IMR-90 (cell line): ENCODE results near the gene AKAP12. TPM values are rescaled to one million over a fixed set of nuclear protein-coding genes. Genes with fewer than 3 reads are reported as not detected.

Experiments
- ATAC-seq: fragments of 200-7000 bp; cut with Tn5 transposase; 2 replicates; pipeline ENCODE4 v1.9.1; 2020; ENCODE audit warnings: low read depth, mild to moderate bottlenecking, moderate library complexity
- BruUV-seq: library from RNA; stranded (reverse); fragments of 400-500 nt; replicated peaks from 2 replicates; lab custom pipeline; 2021; lab: Mats Ljungman, UMichigan
- CTCF ChIA-PET: fragments of 300-600 bp; formaldehyde crosslinking; extraction: SDS; loops from one replicate; lab custom pipeline; 2021; ENCODE audit warnings: antibody characterized with exemption; lab: Yijun Ruan, JAX
- POLR2A ChIA-PET: fragments of 300-600 bp; sonication (Branson Sonifier 250); formaldehyde crosslinking; loops from one replicate; lab custom pipeline; 2022; ENCODE audit warnings: antibody characterized with exemption; ENCODE audit not compliant: unreplicated experiment; lab: Charles Lee
- DNase-seq: peaks from one replicate; pipeline ENCODE4 v3.0.0; 2013
- H2AFZ ChIP-seq: replicated peaks from 2 replicates; pipeline ENCODE3; 2013; ENCODE audit warnings: low read length, mild to moderate bottlenecking; ENCODE audit not compliant: poor library complexity
- H2AK5ac ChIP-seq: 2 replicates; pipeline ENCODE4 v1.6.1; 2013; ENCODE audit warnings: low read depth, low read length, inconsistent platforms
- H2AK9ac ChIP-seq: replicated peaks from 2 replicates; pipeline ENCODE3; 2013; ENCODE audit warnings: mild to moderate bottlenecking, low read depth, low read length, moderate library complexity; ENCODE audit not compliant: poor library complexity
- H2BK120ac ChIP-seq: 2 replicates; pipeline ENCODE4 v1.6.1; 2013; ENCODE audit warnings: low read depth, low read length, inconsistent platforms
- H2BK15ac ChIP-seq: 3 replicates; pipeline ENCODE4 v1.6.1; 2013; ENCODE audit warnings: low read depth, low read length, inconsistent platforms
- H2BK20ac ChIP-seq: 2 replicates; pipeline ENCODE4 v1.6.1; 2013; ENCODE audit warnings: low read depth, mild to moderate bottlenecking, inconsistent platforms, low read length, moderate library complexity
- H2BK5ac ChIP-seq: 2 replicates; pipeline ENCODE4 v1.6.1; 2013; ENCODE audit warnings: mild to moderate bottlenecking, low read depth, low read length, inconsistent platforms; ENCODE audit not compliant: poor library complexity, severe bottlenecking
- H3K14ac ChIP-seq: replicated peaks from 2 replicates; pipeline ENCODE4 v1.6.1; 2013; ENCODE audit warnings: low read depth, low read length, inconsistent platforms
- H3K18ac ChIP-seq: 2 replicates; pipeline ENCODE4 v1.6.1; 2013; ENCODE audit warnings: low read depth, low read length, control low read depth
- H3K23ac ChIP-seq: 2 replicates; pipeline ENCODE4 v1.6.1; 2013; ENCODE audit warnings: low read depth, low read length, inconsistent platforms
- H3K27ac ChIP-seq: 2 replicates; pipeline ENCODE4 v1.5.1; 2013; ENCODE audit warnings: mild to moderate bottlenecking, control low read depth, low read length; ENCODE audit not compliant: insufficient read depth
- H3K27me3 ChIP-seq: 2 replicates; pipeline ENCODE4 v1.6.1; 2013; ENCODE audit warnings: low read length; ENCODE audit not compliant: control insufficient read depth, insufficient read depth
- H3K36me3 ChIP-seq: 2 replicates; pipeline ENCODE4 v1.6.1; 2013; ENCODE audit warnings: low read length, mixed read lengths; ENCODE audit not compliant: control insufficient read depth, insufficient read depth
- H3K4ac ChIP-seq: 2 replicates; pipeline ENCODE4 v1.6.1; 2013; ENCODE audit warnings: low read depth, low read length, inconsistent platforms
- H3K4me1 ChIP-seq: 2 replicates; pipeline ENCODE4 v1.6.1; 2013; ENCODE audit warnings: low read length, mixed read lengths; ENCODE audit not compliant: control insufficient read depth, insufficient read depth
- H3K4me2 ChIP-seq: 2 replicates; pipeline ENCODE4 v1.6.1; 2013; ENCODE audit warnings: low read depth, mild to moderate bottlenecking, control low read depth, low read length, moderate library complexity
- H3K4me3 ChIP-seq: 2 replicates; pipeline ENCODE4 v1.5.1; 2013; ENCODE audit warnings: low read depth, mild to moderate bottlenecking, control low read depth, low read length, moderate library complexity; ENCODE audit not compliant: insufficient read depth
- H3K56ac ChIP-seq: 2 replicates; pipeline ENCODE4 v1.6.1; 2013; ENCODE audit warnings: low read length, inconsistent platforms; ENCODE audit not compliant: insufficient read depth; ENCODE audit errors: extremely low read depth
- H3K79me1 ChIP-seq, 2 experiments: 2 replicates each; pipeline ENCODE4 v1.6.1; 2013; ENCODE audit warnings: low read length in 2 of 2, inconsistent platforms in 1 of 2, low read depth in 1 of 2
- H3K9ac ChIP-seq: 2 replicates; pipeline ENCODE4 v1.6.1; 2013; ENCODE audit warnings: low read depth, low read length, control low read depth
- H3K9me1 ChIP-seq: 2 replicates; pipeline ENCODE4 v1.6.1; 2013; ENCODE audit warnings: low read length, inconsistent platforms; ENCODE audit not compliant: insufficient read depth
- H3K9me3 ChIP-seq: 2 replicates; pipeline ENCODE4 v1.6.1; 2013; ENCODE audit warnings: low read length; ENCODE audit not compliant: control insufficient read depth, insufficient read depth
- H4K20me1 ChIP-seq: 2 replicates; pipeline ENCODE4 v1.6.1; 2013; ENCODE audit warnings: low read length, inconsistent platforms; ENCODE audit not compliant: insufficient read depth
- H4K5ac ChIP-seq: 2 replicates; pipeline ENCODE4 v1.6.1; 2013; ENCODE audit warnings: mild to moderate bottlenecking, low read depth, low read length, control low read depth
- H4K8ac ChIP-seq, 2 experiments: 2 replicates each; pipeline ENCODE4 v1.6.1; 2013; ENCODE audit warnings: low read depth in 2 of 2, low read length in 2 of 2, control low read depth in 1 of 2, inconsistent platforms in 1 of 2
- H4K91ac ChIP-seq: 2 replicates; pipeline ENCODE4 v1.6.1; 2013; ENCODE audit warnings: low read depth, low read length, inconsistent platforms; ENCODE audit not compliant: insufficient read depth
- CEBPB ChIP-seq: IDR thresholded peaks from 2 replicates; pipeline ENCODE4 v1.6.1; 2012; ENCODE audit warnings: low read depth, low read length, improper control_type of control experiment
- FOS ChIP-seq: fragments of 150-350 bp; IDR thresholded peaks from 2 replicates; pipeline ENCODE4 v1.6.1; 2016; ENCODE audit warnings: low read depth, low read length
- MXI1 ChIP-seq: IDR thresholded peaks from 2 replicates; pipeline ENCODE4 v1.6.1; 2012; ENCODE audit warnings: low read depth, mild to moderate bottlenecking, low read length, moderate library complexity, borderline replicate concordance
- RCOR1 ChIP-seq: IDR thresholded peaks from 2 replicates; pipeline ENCODE4 v1.6.1; 2012; ENCODE audit warnings: mild to moderate bottlenecking, low read length, improper control_type of control experiment; ENCODE audit not compliant: insufficient replicate concordance
- WGBS, 2 experiments: methylation state at CpG; one replicate each; pipeline versions ENCODE4 v1.1.5 to v1.1.7; 2013; ENCODE audit warnings: missing lambda C conversion rate in 2 of 2; ENCODE audit not compliant: insufficient read length in 1 of 2; ENCODE audit errors: extremely low coverage in 2 of 2; 5-methylcytosine and 5-hydroxymethylcytosine counted together
- dilution Hi-C: fragments of 300-500 bp; cut with HindIII; formaldehyde crosslinking; loops from one replicate; pipeline ENCODE4 v1.14.3; 2018; ENCODE audit warnings: low sequenced_read_pairs; ENCODE audit not compliant: unreplicated experiment
- in situ Hi-C: fragments of 300-500 bp; cut with MboI; formaldehyde crosslinking; loops from 3 replicates; pipeline ENCODE4 v1.14.3; 2019; ENCODE audit warnings: low sequenced_read_pairs, inconsistent platforms, mixed read lengths
- intact Hi-C: fragments of 100-400 bp; cut with micrococcal nuclease; formaldehyde crosslinking; loops from 2 replicates; pipeline ENCODE4 v1.10.0; 2022
- polyA plus RNA-seq, 3 experiments: library from polyadenylated mRNA; depleted of rRNA; stranded (reverse); fragments of >200 nt; gene quantifications; 2 replicates each; pipeline ENCODE4 v1.2.3, GENCODE V29; 2012; ENCODE audit warnings: low replicate concordance in 1 of 3
- total RNA-seq: library from RNA; depleted of rRNA; stranded (reverse); fragments of >200 nt; gene quantifications from 2 replicates; pipeline ENCODE4 v1.2.3, GENCODE V29; 2012
- TF ChIP-seq, protein P1 (sequence below): conservative IDR thresholded peaks from 2 replicates; pipeline ENCODE4 v1.5.1; 2012; ENCODE audit warnings: mild to moderate bottlenecking, low read depth, low read length, improper control_type of control experiment

AKAP12 gene
- total and polyA plus RNA-seq, 2 of the 4 experiments (the other 2 are of a cell fraction): 56.0 to 118 TPM

DNA sequence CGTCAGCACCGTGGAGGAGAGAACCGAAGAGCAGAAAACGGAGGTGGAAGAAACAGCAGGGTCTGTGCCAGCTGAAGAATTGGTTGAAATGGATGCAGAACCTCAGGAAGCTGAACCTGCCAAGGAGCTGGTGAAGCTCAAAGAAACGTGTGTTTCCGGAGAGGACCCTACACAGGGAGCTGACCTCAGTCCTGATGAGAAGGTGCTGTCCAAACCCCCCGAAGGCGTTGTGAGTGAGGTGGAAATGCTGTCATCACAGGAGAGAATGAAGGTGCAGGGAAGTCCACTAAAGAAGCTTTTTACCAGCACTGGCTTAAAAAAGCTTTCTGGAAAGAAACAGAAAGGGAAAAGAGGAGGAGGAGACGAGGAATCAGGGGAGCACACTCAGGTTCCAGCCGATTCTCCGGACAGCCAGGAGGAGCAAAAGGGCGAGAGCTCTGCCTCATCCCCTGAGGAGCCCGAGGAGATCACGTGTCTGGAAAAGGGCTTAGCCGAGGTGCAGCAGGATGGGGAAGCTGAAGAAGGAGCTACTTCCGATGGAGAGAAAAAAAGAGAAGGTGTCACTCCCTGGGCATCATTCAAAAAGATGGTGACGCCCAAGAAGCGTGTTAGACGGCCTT lies 110.0 kb downstream of the AKAP12 start:
- H2AK5ac ChIP-seq: no peak overlapping the region
- H3K27ac ChIP-seq: no peak overlapping the region
- no peak overlapping the region for H3K4me2 ChIP-seq
- H2BK120ac ChIP-seq: no peak overlapping the region
- DNase-seq: no peak
- no peak overlapping the region for H4K5ac ChIP-seq
- H4K91ac ChIP-seq: no peak overlapping the region
- no peak overlapping the region for H3K9ac ChIP-seq
- no peak overlapping the region for H2AK9ac ChIP-seq
- TF ChIP-seq, protein P1, sequence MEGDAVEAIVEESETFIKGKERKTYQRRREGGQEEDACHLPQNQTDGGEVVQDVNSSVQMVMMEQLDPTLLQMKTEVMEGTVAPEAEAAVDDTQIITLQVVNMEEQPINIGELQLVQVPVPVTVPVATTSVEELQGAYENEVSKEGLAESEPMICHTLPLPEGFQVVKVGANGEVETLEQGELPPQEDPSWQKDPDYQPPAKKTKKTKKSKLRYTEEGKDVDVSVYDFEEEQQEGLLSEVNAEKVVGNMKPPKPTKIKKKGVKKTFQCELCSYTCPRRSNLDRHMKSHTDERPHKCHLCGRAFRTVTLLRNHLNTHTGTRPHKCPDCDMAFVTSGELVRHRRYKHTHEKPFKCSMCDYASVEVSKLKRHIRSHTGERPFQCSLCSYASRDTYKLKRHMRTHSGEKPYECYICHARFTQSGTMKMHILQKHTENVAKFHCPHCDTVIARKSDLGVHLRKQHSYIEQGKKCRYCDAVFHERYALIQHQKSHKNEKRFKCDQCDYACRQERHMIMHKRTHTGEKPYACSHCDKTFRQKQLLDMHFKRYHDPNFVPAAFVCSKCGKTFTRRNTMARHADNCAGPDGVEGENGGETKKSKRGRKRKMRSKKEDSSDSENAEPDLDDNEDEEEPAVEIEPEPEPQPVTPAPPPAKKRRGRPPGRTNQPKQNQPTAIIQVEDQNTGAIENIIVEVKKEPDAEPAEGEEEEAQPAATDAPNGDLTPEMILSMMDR: no peak
- TF ChIP-seq RCOR1 (no peak), CEBPB (no peak), MXI1 (no peak), FOS (no peak)
- H2BK20ac ChIP-seq: no peak overlapping the region
- no peak overlapping the region for H3K56ac ChIP-seq
- H3K18ac ChIP-seq: no peak overlapping the region
- ATAC-seq: no peak
- H3K79me1 ChIP-seq: peaks cover 9 to 10% of the 10 kb centered on the region in 2 experiments
- no peak overlapping the region for H4K8ac ChIP-seq
- CTCF ChIA-PET: interaction anchor here (1.2 kb wide), 1 partner anchor 458 kb away, joined by 3 read pairs; no protein-coding TSS in a partner anchor
- no peak overlapping the region for H3K14ac ChIP-seq
- no peak overlapping the region for H3K4me3 ChIP-seq
- H2BK15ac ChIP-seq: no peak overlapping the region
- peaks cover 41% of the 10 kb centered on the region for H3K36me3 ChIP-seq
- no peak overlapping the region for H2BK5ac ChIP-seq
- H3K4me1 ChIP-seq: peaks cover 2% of the 10 kb centered on the region; the same call in 1 of the 2 replicates
- H3K27me3 ChIP-seq: no peaks in the 10 kb centered on the region
- intact Hi-C loops (no loop called here), dilution Hi-C loops (no loop called here), in situ Hi-C loops (loop anchor here (25.0 kb wide), 1 partner anchor 937 kb away; no protein-coding TSS in a partner anchor)
- no peak overlapping the region for H3K4ac ChIP-seq
- no TSS peak for BruUV-seq
- H3K9me3 ChIP-seq: no peaks in the 10 kb centered on the region
- no peak overlapping the region for H2AFZ ChIP-seq
- H4K20me1 ChIP-seq: no peaks in the 10 kb centered on the region; the same call in 1 of the 2 replicates
- no peak overlapping the region for H3K23ac ChIP-seq
- 98% methylated on average over 9 of the region's 19 CpGs; no CpG with 5 or more reads in 1 of the 2 experiments for WGBS, 2 experiments
- POLR2A ChIA-PET: no interaction called here
- H3K9me1 ChIP-seq: peaks cover 10% of the 10 kb centered on the region; the same call in 1 of the 2 replicates
